OCI-LY3 (cell line): Measurements from ENCODE around the gene KANSL3.

Source experiments
- EZH2phosphoT487 ChIP-seq: fragments of 200-600 bp; shearing (Covaris generic); IDR thresholded peaks from 2 replicates; pipeline ENCODE4 v1.6.1; 2018; ENCODE audit warnings: antibody characterized with exemption, mixed run types, low read depth
- TF ChIP-seq, protein P1 (sequence below): fragments of 200-600, 300-600 bp; sonication (generic); IDR thresholded peaks from 2 replicates; pipeline ENCODE4 v1.5.1; 2014; ENCODE audit warnings: antibody characterized with exemption, low read length, low read depth

DNA sequence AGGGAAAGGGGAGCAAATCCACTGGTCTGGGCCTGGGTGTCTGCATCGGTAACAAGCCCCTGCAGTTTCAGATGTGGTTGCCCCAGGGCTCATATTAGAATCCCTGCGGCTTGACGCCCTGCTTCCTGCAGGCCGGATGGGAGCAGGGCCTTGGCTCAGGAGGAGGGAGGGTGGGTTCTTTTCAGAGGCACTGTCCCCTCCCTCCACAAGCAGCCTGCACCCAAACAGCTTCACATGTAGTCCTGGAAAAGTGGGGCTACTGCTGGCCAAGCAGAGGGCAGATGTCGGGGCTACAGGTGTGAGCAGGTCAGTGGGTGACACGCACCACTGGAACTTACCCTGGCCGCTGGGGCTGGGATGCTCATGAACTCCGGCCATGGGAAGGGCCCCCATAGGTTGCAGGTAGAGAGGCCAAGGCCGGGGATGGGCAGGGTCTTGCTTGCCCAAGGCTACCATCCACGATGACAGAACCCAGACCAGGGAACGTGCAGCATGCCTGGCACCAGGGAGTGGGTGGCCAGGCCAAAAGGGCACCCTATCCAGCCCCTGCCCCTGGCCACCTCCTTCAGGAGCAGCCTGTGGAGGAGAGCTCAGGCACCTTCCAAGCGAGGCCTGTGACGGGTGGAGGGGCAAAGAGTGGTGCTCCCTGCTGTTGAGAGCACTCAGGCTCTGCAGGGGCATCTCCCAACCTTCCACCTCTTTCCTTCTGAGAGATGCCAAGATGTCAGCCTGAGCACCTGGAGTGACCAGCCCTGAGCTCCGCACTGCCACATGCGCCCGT is 84.7 kb downstream of the KANSL3 start:
- TF ChIP-seq, protein P1, sequence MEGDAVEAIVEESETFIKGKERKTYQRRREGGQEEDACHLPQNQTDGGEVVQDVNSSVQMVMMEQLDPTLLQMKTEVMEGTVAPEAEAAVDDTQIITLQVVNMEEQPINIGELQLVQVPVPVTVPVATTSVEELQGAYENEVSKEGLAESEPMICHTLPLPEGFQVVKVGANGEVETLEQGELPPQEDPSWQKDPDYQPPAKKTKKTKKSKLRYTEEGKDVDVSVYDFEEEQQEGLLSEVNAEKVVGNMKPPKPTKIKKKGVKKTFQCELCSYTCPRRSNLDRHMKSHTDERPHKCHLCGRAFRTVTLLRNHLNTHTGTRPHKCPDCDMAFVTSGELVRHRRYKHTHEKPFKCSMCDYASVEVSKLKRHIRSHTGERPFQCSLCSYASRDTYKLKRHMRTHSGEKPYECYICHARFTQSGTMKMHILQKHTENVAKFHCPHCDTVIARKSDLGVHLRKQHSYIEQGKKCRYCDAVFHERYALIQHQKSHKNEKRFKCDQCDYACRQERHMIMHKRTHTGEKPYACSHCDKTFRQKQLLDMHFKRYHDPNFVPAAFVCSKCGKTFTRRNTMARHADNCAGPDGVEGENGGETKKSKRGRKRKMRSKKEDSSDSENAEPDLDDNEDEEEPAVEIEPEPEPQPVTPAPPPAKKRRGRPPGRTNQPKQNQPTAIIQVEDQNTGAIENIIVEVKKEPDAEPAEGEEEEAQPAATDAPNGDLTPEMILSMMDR, result no peak
- no peak for TF ChIP-seq EZH2phosphoT487
